Nucleus accumbens (tissue), 56 donors: ENCODE measurements around the gene NTHL1.

Experiments
- DNase-seq, 56 donors: peaks; one replicate each; lab custom pipeline; 2025; lab: John Stamatoyannopoulos, UW

The NTHL1 gene

GRCh38 chr16:2070576-2071453 is 23.2 kb upstream of the NTHL1 start:
- no peak for DNase-seq

GRCh38 chr16:2066139-2066538 is 18.5 kb upstream of the NTHL1 start:
- DNase-seq, result no peak

- no peak for DNase-seq
These were observed 16.8 kb upstream of the NTHL1 start for GRCh38 chr16:2064368-2064945.

- no peak for DNase-seq
These were observed 16.2 kb upstream of the NTHL1 start for GRCh38 chr16:2063861-2064260.

- DNase-seq, result no peak
These were observed 15.2 kb upstream of the NTHL1 start for GRCh38 chr16:2062801-2063200.

- no peak for DNase-seq
These were observed 13.9 kb upstream of the NTHL1 start for GRCh38 chr16:2061526-2061925.

GRCh38 chr16:2061023-2061422 is 13.4 kb upstream of the NTHL1 start:
- no peak for DNase-seq

GRCh38 chr16:2060346-2060745 is 12.7 kb upstream of the NTHL1 start:
- no peak for DNase-seq

- DNase-seq, result no peak
These were observed 11.2 kb upstream of the NTHL1 start for GRCh38 chr16:2058872-2059271.

GRCh38 chr16:2058420-2058819 is 10.8 kb upstream of the NTHL1 start:
- DNase-seq, result no peak

GRCh38 chr16:2057438-2057837 is 9.8 kb upstream of the NTHL1 start:
- no peak for DNase-seq

- peak in 34 of 56 donors; percentile 8 to 73 (median 34) for DNase-seq
These were observed 9.2 kb upstream of the NTHL1 start for GRCh38 chr16:2056681-2057407.

- DNase-seq, result peak in 7 of 56 donors; percentile 10 to 64 (median 35)
These were observed 8.4 kb upstream of the NTHL1 start for GRCh38 chr16:2056077-2056476.

GRCh38 chr16:2054543-2055245 is 7.1 kb upstream of the NTHL1 start:
- DNase-seq, result no peak

GRCh38 chr16:2053897-2054296 is 6.3 kb upstream of the NTHL1 start:
- no peak for DNase-seq

GRCh38 chr16:2053211-2053610 is 5.6 kb upstream of the NTHL1 start:
- DNase-seq, result no peak

- peak in 4 of 56 donors; percentile 35 to 72 (median 60) for DNase-seq
These were observed 496 bp upstream of the NTHL1 start for GRCh38 chr16:2048116-2048543.

- DNase-seq, result peak in 1 of 56 donors; percentile 49
These were observed 723 bp downstream of the NTHL1 start for GRCh38 chr16:2046893-2047329.

- no peak for DNase-seq
These were observed 1.4 kb downstream of the NTHL1 start for GRCh38 chr16:2045965-2046892.

- DNase-seq, result no peak
These were observed 3.1 kb downstream of the NTHL1 start for GRCh38 chr16:2044541-2044940.
